Measurements from ENCODE around the gene CACNA1C. TPM values are rescaled to one million over a fixed set of nuclear protein-coding genes. Genes with fewer than 3 reads are reported as not detected.
A peak's percentile ranks its signal among the peaks of the same experiment; 100 is the strongest.

The CACNA1C gene
- total RNA-seq, 6 donors from 2014 or later = 5.2 to 45.1 (median 8.8) TPM

DNA sequence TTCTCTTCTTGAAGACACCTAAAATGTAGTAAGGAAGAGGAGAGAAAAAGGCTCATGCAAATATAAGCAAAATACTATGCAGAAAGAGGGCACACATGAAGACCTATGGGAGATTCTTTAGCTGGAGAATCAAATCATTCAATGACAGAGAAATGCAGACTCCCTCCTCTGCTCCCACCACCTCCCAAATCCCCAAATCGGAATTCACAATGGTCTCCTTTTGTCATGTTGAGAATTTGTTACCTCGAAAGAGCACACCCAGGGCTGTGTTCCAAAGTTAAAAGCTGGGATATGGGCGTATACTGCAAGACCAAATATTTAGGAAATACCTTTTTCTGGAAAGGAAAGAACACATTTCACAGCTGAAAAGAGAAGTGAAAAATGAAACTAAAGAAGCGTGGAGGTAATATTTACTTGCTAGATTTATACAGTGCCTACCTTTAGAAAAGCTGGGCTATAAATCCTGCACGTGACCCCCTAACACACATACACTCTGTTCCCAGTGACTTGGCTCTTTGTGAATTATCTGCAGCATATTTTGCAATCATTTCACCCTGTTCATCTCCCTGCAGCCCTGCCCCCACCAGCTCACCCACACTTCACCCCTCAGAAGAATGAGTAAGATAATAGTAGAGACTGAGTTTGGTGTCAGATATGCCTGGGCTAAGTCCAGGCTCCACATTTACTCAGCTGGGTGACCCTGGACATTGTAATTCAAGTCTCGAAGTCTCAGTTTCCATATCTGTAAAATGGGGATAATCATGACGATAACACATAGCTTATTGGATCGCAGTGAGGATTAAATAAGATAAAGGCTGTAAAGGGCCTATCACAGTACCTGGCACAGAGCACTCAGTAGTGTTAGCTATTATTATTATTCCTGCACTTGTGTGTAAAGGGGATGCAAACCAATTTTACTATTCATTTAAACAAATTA lies 2.9 kb upstream of the CACNA1C start:
- WGBS, 2 donors = 64 to 66% methylated on average over 8 of the region's 8 CpGs
- Histone ChIP-seq H3K4me1 (peaks cover 5 to 22% (median 14%) of the 10 kb centered on the region in 4 donors), H3K27me3 (peaks cover 0 to 28% (median 7%) of the 10 kb centered on the region in 4 donors), H3K27ac (no peak overlapping the region), H3K9me3 (no peaks in the 10 kb centered on the region), H3K4me3 (no peak overlapping the region), H3K36me3 (no peaks in the 10 kb centered on the region)
- TF ChIP-seq POLR2AphosphoS5 (IDR thresholded peaks at IDR 0.05) (no peak), POLR2A (IDR thresholded peaks at IDR 0.05) (no peak)
- TF ChIP-seq, protein P1, sequence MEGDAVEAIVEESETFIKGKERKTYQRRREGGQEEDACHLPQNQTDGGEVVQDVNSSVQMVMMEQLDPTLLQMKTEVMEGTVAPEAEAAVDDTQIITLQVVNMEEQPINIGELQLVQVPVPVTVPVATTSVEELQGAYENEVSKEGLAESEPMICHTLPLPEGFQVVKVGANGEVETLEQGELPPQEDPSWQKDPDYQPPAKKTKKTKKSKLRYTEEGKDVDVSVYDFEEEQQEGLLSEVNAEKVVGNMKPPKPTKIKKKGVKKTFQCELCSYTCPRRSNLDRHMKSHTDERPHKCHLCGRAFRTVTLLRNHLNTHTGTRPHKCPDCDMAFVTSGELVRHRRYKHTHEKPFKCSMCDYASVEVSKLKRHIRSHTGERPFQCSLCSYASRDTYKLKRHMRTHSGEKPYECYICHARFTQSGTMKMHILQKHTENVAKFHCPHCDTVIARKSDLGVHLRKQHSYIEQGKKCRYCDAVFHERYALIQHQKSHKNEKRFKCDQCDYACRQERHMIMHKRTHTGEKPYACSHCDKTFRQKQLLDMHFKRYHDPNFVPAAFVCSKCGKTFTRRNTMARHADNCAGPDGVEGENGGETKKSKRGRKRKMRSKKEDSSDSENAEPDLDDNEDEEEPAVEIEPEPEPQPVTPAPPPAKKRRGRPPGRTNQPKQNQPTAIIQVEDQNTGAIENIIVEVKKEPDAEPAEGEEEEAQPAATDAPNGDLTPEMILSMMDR (IDR thresholded peaks at IDR 0.05) = no peak
- DNase-seq = no peak
- no peak for ATAC-seq (ENCODE audit: low FRiP score in 2 of 2)

DNA sequence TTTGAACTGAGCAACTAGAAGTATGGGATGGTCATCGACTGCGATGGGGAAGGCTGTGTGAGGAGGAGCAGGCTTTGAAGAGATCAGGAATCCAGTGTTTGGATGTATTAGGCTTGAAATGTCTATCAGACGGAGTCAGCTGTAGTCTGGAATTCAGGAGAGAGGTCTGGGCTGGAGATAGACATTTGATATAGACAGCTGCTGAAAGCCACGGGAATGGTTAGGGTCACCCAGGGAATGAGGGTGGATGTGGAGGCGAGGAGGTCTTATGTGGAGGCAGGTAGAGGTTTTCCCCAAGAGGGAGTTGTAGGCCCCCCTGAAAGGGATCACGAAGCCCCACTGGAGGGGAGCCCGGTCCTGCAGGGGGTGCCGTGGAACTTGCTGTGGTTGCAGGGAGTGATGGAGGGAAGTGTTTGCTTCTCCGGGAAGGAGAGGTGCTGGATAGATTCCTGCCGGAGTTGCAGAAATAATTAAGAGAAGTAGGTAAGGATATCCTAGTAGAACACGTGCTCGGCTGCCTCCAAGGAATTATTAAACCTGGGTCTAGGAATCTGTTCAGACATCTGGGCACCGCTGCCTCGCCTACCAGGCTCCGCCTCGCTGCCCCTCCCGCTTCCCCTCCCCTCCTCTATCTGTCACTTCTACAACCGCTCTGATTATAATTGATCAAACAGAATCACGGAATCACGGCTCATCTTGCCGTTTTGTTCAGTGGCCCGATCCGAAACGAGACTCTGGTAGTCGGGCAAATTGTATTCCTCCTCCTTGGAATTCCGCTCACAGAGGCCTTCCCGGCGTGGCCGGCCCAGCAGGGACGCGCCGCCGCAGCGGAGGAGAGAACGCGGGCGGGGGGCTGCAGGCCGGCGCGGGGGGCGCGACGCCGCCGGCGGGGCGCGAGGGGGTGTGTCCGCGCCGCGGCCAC lies 826 bp upstream of the CACNA1C start:
- Histone ChIP-seq H3K27me3 (peaks cover 0 to 28% (median 7%) of the 10 kb centered on the region in 4 donors), H3K36me3 (no peaks in the 10 kb centered on the region), H3K4me1 (peaks cover 5 to 22% (median 14%) of the 10 kb centered on the region in 4 donors), H3K9me3 (no peaks in the 10 kb centered on the region), H3K27ac (peak overlapping the region in 1 of 4 donors; percentile 40), H3K4me3 (peak overlapping the region in 3 of 4 donors; percentile 44 to 59 (median 45))
- ATAC-seq (ENCODE audit: low FRiP score in 2 of 2) (no peak), DNase-seq (no peak)
- WGBS, 2 donors = 11 to 15% methylated on average over 25 to 39 of the region's 52 CpGs
- TF ChIP-seq POLR2A (IDR thresholded peaks at IDR 0.05) (no peak), POLR2AphosphoS5 (IDR thresholded peaks at IDR 0.05) (no peak)

DNA sequence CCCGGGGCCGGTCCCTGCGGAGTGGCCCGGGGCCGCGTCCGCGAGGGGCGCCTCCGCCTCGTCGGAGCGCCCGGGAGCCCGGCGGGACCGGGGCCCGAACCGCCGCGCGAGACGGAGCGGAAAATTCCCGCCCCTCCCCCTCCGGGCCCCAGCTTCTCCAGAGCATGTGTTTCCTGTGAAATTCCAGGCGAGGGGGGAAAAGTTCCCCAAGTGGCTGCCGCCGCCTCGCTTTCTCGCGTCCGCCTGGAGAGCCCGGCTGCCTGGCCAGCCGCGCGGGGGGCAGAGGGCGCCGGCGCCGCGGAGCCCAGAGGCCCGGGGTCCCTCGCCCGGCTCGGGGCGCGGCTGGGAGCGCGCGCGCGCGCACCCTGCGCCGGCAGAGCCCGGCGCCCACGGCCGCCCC lies 904 bp downstream of the CACNA1C start:
- peak overlapping the region; percentile 60 to 85 (median 68) for H3K27ac ChIP-seq
- peaks cover 11 to 22% (median 14%) of the 10 kb centered on the region in 4 donors for H3K4me1 ChIP-seq
- H3K36me3 ChIP-seq = no peaks in the 10 kb centered on the region
- H3K9me3 ChIP-seq = no peaks in the 10 kb centered on the region
- TF ChIP-seq, protein P1 (IDR thresholded peaks at IDR 0.05) = no peak
- TF ChIP-seq POLR2A (IDR thresholded peaks at IDR 0.05) = no peak
- no peak for TF ChIP-seq POLR2AphosphoS5 (IDR thresholded peaks at IDR 0.05)
- TF ChIP-seq EP300 (IDR thresholded peaks at IDR 0.05) = no peak
- H3K27me3 ChIP-seq = peaks cover 0 to 28% (median 7%) of the 10 kb centered on the region in 4 donors
- ATAC-seq (ENCODE audit: low FRiP score in 2 of 2) (no peak), DNase-seq (peak in 1 of 2 donors; percentile 76)
- H3K4me3 ChIP-seq = peak overlapping the region; percentile 13 to 59 (median 51)
- WGBS, 2 donors = 0 to 3% methylated on average over 2 to 16 of the region's 60 CpGs

DNA sequence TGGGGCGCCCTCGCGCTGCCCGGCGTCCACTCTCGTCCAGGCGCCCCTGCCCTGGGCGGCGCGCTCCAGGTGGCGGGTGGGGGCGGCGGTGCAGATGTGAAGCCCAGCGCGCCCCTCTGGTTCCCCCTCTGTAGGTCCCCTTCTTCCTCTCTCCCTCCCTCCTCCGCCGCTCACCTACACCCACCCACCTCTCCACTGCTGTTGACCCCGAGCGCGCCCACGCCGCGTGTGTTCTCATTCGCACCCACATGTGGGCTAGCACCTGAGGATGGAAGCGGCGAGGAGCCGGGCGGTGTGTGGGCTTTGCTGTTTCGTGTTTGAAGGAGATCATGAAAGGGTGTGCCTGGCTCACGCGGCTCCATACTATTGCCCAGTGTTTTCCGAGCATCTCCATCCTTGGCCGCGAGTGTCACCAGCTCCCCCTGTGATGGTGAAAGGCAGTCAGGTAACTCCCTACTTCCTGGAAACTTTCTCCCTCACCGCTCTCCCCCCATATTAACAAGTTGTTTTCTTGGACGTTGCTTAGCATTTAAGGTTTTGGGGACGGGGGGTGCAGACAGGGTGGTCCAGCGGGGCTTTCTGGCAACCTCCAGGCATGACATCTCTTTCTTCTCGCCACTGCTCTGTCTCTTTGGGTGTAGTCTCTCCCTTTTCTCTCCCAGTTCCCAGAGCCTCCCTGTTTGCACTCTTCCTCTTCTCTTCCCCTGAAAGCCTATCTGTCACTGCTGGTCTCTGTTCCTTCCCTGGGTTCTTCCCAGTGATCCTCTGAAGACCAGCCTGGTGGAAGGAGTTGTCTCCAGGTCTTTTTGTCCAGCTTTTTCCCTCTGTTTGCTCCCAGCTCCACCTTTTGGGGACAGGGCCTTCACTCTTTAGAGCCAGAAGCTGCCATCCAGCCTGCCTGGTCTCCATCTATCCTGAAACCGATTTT lies 1.6 kb downstream of the CACNA1C start:
- TF ChIP-seq, protein P1 (IDR thresholded peaks at IDR 0.05) = no peak
- TF ChIP-seq POLR2AphosphoS5 (IDR thresholded peaks at IDR 0.05) = no peak
- TF ChIP-seq POLR2A (IDR thresholded peaks at IDR 0.05) = no peak
- no peak for TF ChIP-seq EP300 (IDR thresholded peaks at IDR 0.05)
- 12% methylated on average over 25 to 34 of the region's 40 CpGs for WGBS, 2 donors
- Histone ChIP-seq H3K9me3 (no peaks in the 10 kb centered on the region), H3K4me3 (peak overlapping the region in 3 of 4 donors; percentile 45 to 59 (median 57)), H3K27me3 (peaks cover 0 to 28% (median 7%) of the 10 kb centered on the region in 4 donors), H3K27ac (peak overlapping the region in 3 of 4 donors; percentile 67 to 85 (median 69)), H3K4me1 (peaks cover 11 to 22% (median 14%) of the 10 kb centered on the region in 4 donors), H3K36me3 (no peaks in the 10 kb centered on the region)
- peak in 1 of 2 donors; percentile 70 for DNase-seq
- no peak for ATAC-seq (ENCODE audit: low FRiP score in 2 of 2)

Measured in upper lobe of left lung (tissue), 6 donors.